Liver (tissue), 3 donors: ENCODE data around the gene CLIC1.

Experiments
- CTCF ChIP-seq: fragments of 150-350 bp; IDR thresholded peaks from 2 replicates; pipeline ENCODE4 v1.5.1; 2017; ENCODE audit warnings: improper control_type of control experiment, low read depth, low read length; ENCODE audit not compliant: missing input control
- EGR1 ChIP-seq, 2 donors: IDR thresholded peaks; 2 replicates each; pipeline ENCODE4 v1.6.1; 2016 to 2018; ENCODE audit warnings: antibody characterized with exemption in 2 of 2, low read depth in 2 of 2
- FOXA1 ChIP-seq: IDR thresholded peaks from 2 replicates; pipeline ENCODE4 v1.6.1; 2016; ENCODE audit warnings: antibody characterized with exemption
- GABPA ChIP-seq, 2 donors: IDR thresholded peaks in 1 of 2; conservative IDR thresholded peaks in 1 of 2; 2 replicates each; pipeline ENCODE4 v1.6.1; 2016; ENCODE audit warnings: antibody characterized with exemption in 2 of 2, mild to moderate bottlenecking in 1 of 2, moderate library complexity in 1 of 2
- HNF4G ChIP-seq: IDR thresholded peaks from 2 replicates; pipeline ENCODE4 v1.6.1; 2016; ENCODE audit warnings: antibody characterized with exemption
- JUND ChIP-seq, 2 donors: IDR thresholded peaks; 2 replicates each; pipeline ENCODE4 v1.6.1; 2016; ENCODE audit warnings: antibody characterized with exemption in 2 of 2
- NR2F2 ChIP-seq: IDR thresholded peaks from 2 replicates; pipeline ENCODE4 v1.6.1; 2016; ENCODE audit warnings: antibody characterized with exemption
- RAD21 ChIP-seq, 2 donors: IDR thresholded peaks; 2 replicates each; pipeline ENCODE4 v1.6.1; 2016; ENCODE audit warnings: antibody characterized with exemption in 2 of 2, mild to moderate bottlenecking in 2 of 2
- SP1 ChIP-seq: IDR thresholded peaks from 2 replicates; pipeline ENCODE4 v1.6.1; 2018; ENCODE audit warnings: antibody characterized with exemption, mild to moderate bottlenecking
- TAF1 ChIP-seq: conservative IDR thresholded peaks from 2 replicates; pipeline ENCODE4 v1.6.1; 2016; ENCODE audit warnings: antibody characterized with exemption, mild to moderate bottlenecking
- YY1 ChIP-seq: IDR thresholded peaks from 2 replicates; pipeline ENCODE4 v1.6.1; 2016; ENCODE audit warnings: antibody characterized with exemption, mild to moderate bottlenecking
- TF ChIP-seq, protein P1 (sequence below): IDR thresholded peaks from 2 replicates; pipeline ENCODE4 v1.6.1; 2016; ENCODE audit warnings: antibody characterized with exemption, mild to moderate bottlenecking
- TF ChIP-seq, protein P2 (sequence below): IDR thresholded peaks from 2 replicates; pipeline ENCODE4 v1.6.1; 2016; ENCODE audit warnings: antibody characterized with exemption
- TF ChIP-seq, protein P3 (sequence below): IDR thresholded peaks from 2 replicates; pipeline ENCODE4 v1.6.1; 2016; ENCODE audit warnings: antibody characterized with exemption
- donor health status: healthy.
- donor health status: healthy.

DNA sequence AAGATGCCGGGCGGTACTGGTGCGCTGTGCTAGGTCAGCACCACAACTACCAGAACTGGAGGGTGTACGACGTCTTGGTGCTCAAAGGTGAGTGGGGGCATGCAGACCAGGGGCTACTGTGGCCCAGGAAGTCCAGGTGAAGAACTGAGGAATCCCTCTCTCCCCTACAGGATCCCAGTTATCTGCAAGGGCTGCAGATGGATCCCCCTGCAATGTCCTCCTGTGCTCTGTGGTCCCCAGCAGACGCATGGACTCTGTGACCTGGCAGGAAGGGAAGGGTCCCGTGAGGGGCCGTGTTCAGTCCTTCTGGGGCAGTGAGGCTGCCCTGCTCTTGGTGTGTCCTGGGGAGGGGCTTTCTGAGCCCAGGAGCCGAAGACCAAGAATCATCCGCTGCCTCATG lies 28.6 kb downstream of the CLIC1 start:
- no peak for TF ChIP-seq CTCF
- TF ChIP-seq FOXA1 = no peak
- TF ChIP-seq, protein P1, sequence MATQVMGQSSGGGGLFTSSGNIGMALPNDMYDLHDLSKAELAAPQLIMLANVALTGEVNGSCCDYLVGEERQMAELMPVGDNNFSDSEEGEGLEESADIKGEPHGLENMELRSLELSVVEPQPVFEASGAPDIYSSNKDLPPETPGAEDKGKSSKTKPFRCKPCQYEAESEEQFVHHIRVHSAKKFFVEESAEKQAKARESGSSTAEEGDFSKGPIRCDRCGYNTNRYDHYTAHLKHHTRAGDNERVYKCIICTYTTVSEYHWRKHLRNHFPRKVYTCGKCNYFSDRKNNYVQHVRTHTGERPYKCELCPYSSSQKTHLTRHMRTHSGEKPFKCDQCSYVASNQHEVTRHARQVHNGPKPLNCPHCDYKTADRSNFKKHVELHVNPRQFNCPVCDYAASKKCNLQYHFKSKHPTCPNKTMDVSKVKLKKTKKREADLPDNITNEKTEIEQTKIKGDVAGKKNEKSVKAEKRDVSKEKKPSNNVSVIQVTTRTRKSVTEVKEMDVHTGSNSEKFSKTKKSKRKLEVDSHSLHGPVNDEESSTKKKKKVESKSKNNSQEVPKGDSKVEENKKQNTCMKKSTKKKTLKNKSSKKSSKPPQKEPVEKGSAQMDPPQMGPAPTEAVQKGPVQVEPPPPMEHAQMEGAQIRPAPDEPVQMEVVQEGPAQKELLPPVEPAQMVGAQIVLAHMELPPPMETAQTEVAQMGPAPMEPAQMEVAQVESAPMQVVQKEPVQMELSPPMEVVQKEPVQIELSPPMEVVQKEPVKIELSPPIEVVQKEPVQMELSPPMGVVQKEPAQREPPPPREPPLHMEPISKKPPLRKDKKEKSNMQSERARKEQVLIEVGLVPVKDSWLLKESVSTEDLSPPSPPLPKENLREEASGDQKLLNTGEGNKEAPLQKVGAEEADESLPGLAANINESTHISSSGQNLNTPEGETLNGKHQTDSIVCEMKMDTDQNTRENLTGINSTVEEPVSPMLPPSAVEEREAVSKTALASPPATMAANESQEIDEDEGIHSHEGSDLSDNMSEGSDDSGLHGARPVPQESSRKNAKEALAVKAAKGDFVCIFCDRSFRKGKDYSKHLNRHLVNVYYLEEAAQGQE = no peak
- no peak for TF ChIP-seq NR2F2
- TF ChIP-seq GABPA (IDR thresholded peaks at IDR 0.05 in 1 of 2, conservative IDR thresholded peaks at IDR 0.05 in 1 of 2) = no peak
- TF ChIP-seq SP1 = no peak
- TF ChIP-seq JUND (IDR thresholded peaks at IDR 0.05) = no peak
- no peak for TF ChIP-seq HNF4G
- TF ChIP-seq RAD21 (IDR thresholded peaks at IDR 0.05) = no peak
- no peak for TF ChIP-seq YY1
- TF ChIP-seq, protein P2, sequence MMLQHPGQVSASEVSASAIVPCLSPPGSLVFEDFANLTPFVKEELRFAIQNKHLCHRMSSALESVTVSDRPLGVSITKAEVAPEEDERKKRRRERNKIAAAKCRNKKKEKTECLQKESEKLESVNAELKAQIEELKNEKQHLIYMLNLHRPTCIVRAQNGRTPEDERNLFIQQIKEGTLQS = no peak
- TF ChIP-seq EGR1 (IDR thresholded peaks at IDR 0.05; ENCODE audit: low read depth in 2 of 2) = no peak
- TF ChIP-seq, protein P3, sequence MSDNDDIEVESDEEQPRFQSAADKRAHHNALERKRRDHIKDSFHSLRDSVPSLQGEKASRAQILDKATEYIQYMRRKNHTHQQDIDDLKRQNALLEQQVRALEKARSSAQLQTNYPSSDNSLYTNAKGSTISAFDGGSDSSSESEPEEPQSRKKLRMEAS = no peak
- TF ChIP-seq TAF1 = no peak
